PC-3 (cell line): Measurements from ENCODE around the gene NACC2.

Experiments used
- CTCF ChIP-seq: fragments of 300-600 bp; sonication (generic); conservative IDR thresholded peaks from 2 replicates; pipeline ENCODE4 v1.5.1; 2017; ENCODE audit warnings: antibody characterized with exemption, low read depth, mild to moderate bottlenecking, low read length
- EZH2 ChIP-seq: fragments of 300-600 bp; sonication (generic); IDR thresholded peaks from one replicate; pipeline ENCODE4 v1.6.1; 2017; ENCODE audit warnings: antibody characterized with exemption, mild to moderate bottlenecking, low read length; ENCODE audit not compliant: unreplicated experiment

- TF ChIP-seq CTCF (no peak), EZH2 (no peak)
Observed at GRCh38 chr9:136117291-136117915, 22.3 kb upstream of the NACC2 start.
